Osteoblast (primary cell): ENCODE data around the gene TMPRSS5. TPM values are rescaled to one million over a fixed set of nuclear protein-coding genes. Genes with fewer than 3 reads are reported as not detected.

ENCODE experiments used
- DNase-seq: peaks from one replicate; pipeline ENCODE4 v3.0.0; 2011; ENCODE audit warnings: low spot score, mixed read lengths; ENCODE audit not compliant: insufficient read length; ENCODE audit errors: missing footprints
- H2AFZ ChIP-seq: 2 replicates; pipeline ENCODE4 v1.6.0; 2011; ENCODE audit warnings: mild to moderate bottlenecking, low read length
- H3K27ac ChIP-seq: 2 replicates; pipeline ENCODE4 v1.5.1; 2011; ENCODE audit warnings: mild to moderate bottlenecking, low read depth, low read length, moderate library complexity
- H3K27me3 ChIP-seq: 2 replicates; pipeline ENCODE4 v1.6.0; 2012; ENCODE audit warnings: mild to moderate bottlenecking, control low read depth, inconsistent platforms, low read length, moderate library complexity; ENCODE audit not compliant: insufficient read depth
- H3K36me3 ChIP-seq: 2 replicates; pipeline ENCODE4 v1.5.1; 2011; ENCODE audit warnings: mild to moderate bottlenecking, low read length, control low read depth, moderate library complexity; ENCODE audit not compliant: insufficient read depth
- H3K4me1 ChIP-seq: 2 replicates; pipeline ENCODE4 v1.5.1; 2011; ENCODE audit warnings: mild to moderate bottlenecking, low read length, control low read depth, moderate library complexity; ENCODE audit not compliant: insufficient read depth
- H3K4me2 ChIP-seq: 2 replicates; pipeline ENCODE4 v1.6.0; 2011; ENCODE audit warnings: mild to moderate bottlenecking, low read length; ENCODE audit not compliant: insufficient read depth
- H3K4me3 ChIP-seq: fragments of 200-600 bp; sonication (generic); 3 replicates; pipeline ENCODE4 v1.5.1; 2012; ENCODE audit warnings: mild to moderate bottlenecking, low read length, inconsistent platforms; ENCODE audit not compliant: insufficient read depth
- H3K79me2 ChIP-seq: 2 replicates; pipeline ENCODE4 v1.6.0; 2012; ENCODE audit warnings: mild to moderate bottlenecking, low read length, control low read depth, inconsistent platforms; ENCODE audit not compliant: insufficient read depth
- H3K9me3 ChIP-seq: 2 replicates; pipeline ENCODE4 v1.5.1; 2011; ENCODE audit warnings: low read depth, low read length, control low read depth
- H4K20me1 ChIP-seq: 2 replicates; pipeline ENCODE4 v1.6.0; 2012; ENCODE audit warnings: mild to moderate bottlenecking, low read length, control low read depth; ENCODE audit not compliant: insufficient read depth
- total RNA-seq: library from RNA; depleted of rRNA; stranded (reverse); fragments of >200 nt; gene quantifications from 2 replicates; pipeline ENCODE4 v1.2.3, GENCODE V29; 2012
- TF ChIP-seq, protein P1 (sequence below): IDR thresholded peaks from 2 replicates; pipeline ENCODE4 v1.5.1; 2011; ENCODE audit warnings: mild to moderate bottlenecking, low read depth, low read length, moderate library complexity; ENCODE audit errors: extremely low read depth

The TMPRSS5 gene
- total RNA-seq, 1 donor = 0.36 TPM

DNA sequence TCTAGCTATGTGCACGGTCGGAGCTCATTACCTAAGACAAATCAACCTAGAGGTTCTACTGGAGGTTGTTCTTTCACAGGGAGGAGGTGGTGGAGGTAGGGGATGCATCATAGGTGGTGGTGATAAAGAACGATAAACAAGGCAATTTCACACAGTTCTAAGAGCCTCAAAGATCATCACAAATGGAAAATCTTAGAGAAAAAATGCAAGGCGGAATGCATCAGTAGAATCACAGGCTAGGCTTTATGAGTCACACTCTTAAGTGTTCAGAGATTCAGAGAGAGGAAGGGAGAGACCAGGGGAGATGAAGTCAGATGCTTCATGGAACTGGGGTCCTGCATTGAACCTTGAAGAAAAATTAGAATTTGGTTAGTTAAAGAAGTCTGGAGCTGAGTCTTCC, 58.3 kb downstream of the TMPRSS5 start:
- no peak overlapping the region for H3K4me3 ChIP-seq
- no peaks in the 10 kb centered on the region for H3K4me1 ChIP-seq
- H3K27me3 ChIP-seq = peaks cover 11% of the 10 kb centered on the region
- TF ChIP-seq, protein P1, sequence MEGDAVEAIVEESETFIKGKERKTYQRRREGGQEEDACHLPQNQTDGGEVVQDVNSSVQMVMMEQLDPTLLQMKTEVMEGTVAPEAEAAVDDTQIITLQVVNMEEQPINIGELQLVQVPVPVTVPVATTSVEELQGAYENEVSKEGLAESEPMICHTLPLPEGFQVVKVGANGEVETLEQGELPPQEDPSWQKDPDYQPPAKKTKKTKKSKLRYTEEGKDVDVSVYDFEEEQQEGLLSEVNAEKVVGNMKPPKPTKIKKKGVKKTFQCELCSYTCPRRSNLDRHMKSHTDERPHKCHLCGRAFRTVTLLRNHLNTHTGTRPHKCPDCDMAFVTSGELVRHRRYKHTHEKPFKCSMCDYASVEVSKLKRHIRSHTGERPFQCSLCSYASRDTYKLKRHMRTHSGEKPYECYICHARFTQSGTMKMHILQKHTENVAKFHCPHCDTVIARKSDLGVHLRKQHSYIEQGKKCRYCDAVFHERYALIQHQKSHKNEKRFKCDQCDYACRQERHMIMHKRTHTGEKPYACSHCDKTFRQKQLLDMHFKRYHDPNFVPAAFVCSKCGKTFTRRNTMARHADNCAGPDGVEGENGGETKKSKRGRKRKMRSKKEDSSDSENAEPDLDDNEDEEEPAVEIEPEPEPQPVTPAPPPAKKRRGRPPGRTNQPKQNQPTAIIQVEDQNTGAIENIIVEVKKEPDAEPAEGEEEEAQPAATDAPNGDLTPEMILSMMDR = no peak
- H3K79me2 ChIP-seq = no peaks in the 10 kb centered on the region
- no peak for DNase-seq
- H4K20me1 ChIP-seq = no peaks in the 10 kb centered on the region
- no peak overlapping the region for H3K4me2 ChIP-seq
- H3K36me3 ChIP-seq = no peaks in the 10 kb centered on the region
- no peak overlapping the region for H2AFZ ChIP-seq
- H3K27ac ChIP-seq = no peak overlapping the region
- no peaks in the 10 kb centered on the region for H3K9me3 ChIP-seq

DNA sequence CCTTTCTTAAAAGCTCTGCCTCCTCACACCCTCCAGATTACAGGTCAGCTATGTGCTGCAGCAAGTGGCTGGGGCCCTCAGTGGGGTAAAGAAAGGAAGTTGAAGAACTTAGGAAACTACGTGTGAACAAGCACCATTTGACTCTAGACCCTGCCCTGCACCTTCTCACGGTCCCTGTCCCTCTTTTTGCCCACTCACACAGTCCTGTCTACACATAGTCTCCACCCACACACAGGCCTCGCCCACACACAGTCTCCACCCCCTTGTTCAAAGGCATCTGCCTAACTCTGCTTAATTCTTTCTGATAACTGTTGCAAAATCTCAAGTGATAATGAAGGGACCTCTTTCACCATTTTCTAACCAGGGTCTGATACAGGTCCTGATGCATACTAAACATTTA, 59.0 kb downstream of the TMPRSS5 start:
- Histone ChIP-seq H2AFZ (no peak overlapping the region), H3K9me3 (no peaks in the 10 kb centered on the region), H3K4me3 (no peak overlapping the region), H3K4me1 (no peaks in the 10 kb centered on the region), H3K4me2 (no peak overlapping the region), H3K27ac (no peak overlapping the region), H3K36me3 (no peaks in the 10 kb centered on the region), H3K79me2 (no peaks in the 10 kb centered on the region), H4K20me1 (no peaks in the 10 kb centered on the region), H3K27me3 (peaks cover 13% of the 10 kb centered on the region)
- TF ChIP-seq, protein P1 = no peak
- DNase-seq = no peak

DNA sequence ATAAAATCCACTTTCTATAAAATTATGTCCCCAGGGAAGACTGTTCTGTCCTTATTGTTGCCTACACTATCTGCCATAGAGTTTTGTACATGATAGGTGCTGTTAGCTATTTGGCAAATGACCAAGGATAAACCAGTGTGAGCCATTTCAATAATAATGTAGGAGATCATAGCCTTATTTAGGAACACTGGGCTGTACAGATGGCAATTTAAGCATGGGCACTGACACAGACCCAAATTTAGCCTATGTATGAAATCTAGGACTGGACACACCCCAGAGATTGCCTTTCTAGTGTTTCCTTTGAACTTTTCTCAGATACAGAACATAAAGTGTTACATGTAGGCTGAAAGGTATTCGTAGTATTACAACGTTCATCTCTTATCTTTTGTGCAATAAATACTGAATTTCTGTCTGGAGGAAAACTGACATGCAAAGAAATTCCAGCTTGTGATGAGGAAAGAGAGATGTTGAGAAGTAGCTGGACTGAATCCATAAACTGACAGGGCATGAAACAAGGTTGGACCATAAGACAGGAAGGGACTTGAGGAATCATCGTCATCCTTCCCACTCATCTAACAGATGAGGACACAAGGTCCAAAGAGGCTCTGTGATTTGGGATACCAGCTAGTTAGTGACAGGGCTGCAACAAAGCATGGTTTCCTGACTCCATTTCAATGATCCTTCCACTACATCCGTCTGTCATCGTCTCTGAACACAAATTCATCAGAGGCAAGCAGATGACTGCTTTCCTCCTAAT, 60.3 kb downstream of the TMPRSS5 start:
- peaks cover 9% of the 10 kb centered on the region for H3K27me3 ChIP-seq
- DNase-seq = no peak

DNA sequence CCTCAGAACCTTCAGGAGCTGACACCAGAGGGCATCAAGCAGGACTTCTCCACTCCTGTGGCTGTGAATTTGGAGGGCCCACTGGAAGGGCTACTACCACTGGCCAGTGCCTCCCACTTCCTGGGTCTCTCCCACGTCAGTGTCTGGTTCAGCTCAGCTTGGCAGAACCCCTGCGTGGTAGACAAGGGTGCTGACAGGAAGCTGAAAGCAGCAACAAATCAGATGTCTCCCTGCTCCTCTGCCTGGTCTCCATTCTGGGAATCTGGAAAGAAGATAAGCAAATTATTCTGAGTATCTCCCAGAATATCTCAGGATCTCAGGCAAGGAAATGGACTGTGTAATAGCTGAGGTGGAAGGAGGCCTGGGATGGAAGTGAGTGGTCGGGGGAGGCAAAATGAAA, 61.5 kb downstream of the TMPRSS5 start:
- H3K4me2 ChIP-seq = no peak overlapping the region
- no peak overlapping the region for H2AFZ ChIP-seq
- no peak overlapping the region for H3K27ac ChIP-seq
- no peaks in the 10 kb centered on the region for H4K20me1 ChIP-seq
- no peak overlapping the region for H3K4me3 ChIP-seq
- H3K36me3 ChIP-seq = no peaks in the 10 kb centered on the region
- no peaks in the 10 kb centered on the region for H3K9me3 ChIP-seq
- H3K27me3 ChIP-seq = peaks cover 13% of the 10 kb centered on the region
- no peaks in the 10 kb centered on the region for H3K4me1 ChIP-seq
- no peak for DNase-seq
- TF ChIP-seq, protein P1 = no peak
- H3K79me2 ChIP-seq = no peaks in the 10 kb centered on the region

More for the DNA sequence above, 60.3 kb downstream of the TMPRSS5 start:
- H2AFZ ChIP-seq = no peak overlapping the region
- H4K20me1 ChIP-seq = no peaks in the 10 kb centered on the region
- TF ChIP-seq, protein P1 = no peak
- no peaks in the 10 kb centered on the region for H3K9me3 ChIP-seq
- H3K4me1 ChIP-seq = no peaks in the 10 kb centered on the region
- H3K79me2 ChIP-seq = no peaks in the 10 kb centered on the region
- H3K4me3 ChIP-seq = no peak overlapping the region
- H3K36me3 ChIP-seq = no peaks in the 10 kb centered on the region
- no peak overlapping the region for H3K4me2 ChIP-seq
- H3K27ac ChIP-seq = no peak overlapping the region
